H9 (cell line): ENCODE data around the gene CHD6. TPM values are rescaled to one million over a fixed set of nuclear protein-coding genes. Genes with fewer than 3 reads are reported as not detected.

ENCODE experiments used
- DNase-seq: peaks from one replicate; pipeline ENCODE4 v3.0.0-alpha.2; 2017
- H2AFZ ChIP-seq: one replicate; pipeline ENCODE4 v1.6.1; 2013; ENCODE audit warnings: mild to moderate bottlenecking, low read length, control low read depth, moderate library complexity
- H2AK5ac ChIP-seq: 2 replicates; pipeline ENCODE4 v1.6.1; 2013; ENCODE audit warnings: low read length, control low read depth, mixed read lengths; ENCODE audit not compliant: insufficient read length
- H2BK120ac ChIP-seq: one replicate; pipeline ENCODE4 v1.6.1; 2013; ENCODE audit warnings: low read depth, mild to moderate bottlenecking, low read length, control low read depth, inconsistent platforms; ENCODE audit not compliant: poor library complexity, severe bottlenecking
- H2BK12ac ChIP-seq: 2 replicates; pipeline ENCODE4 v1.6.1; 2013; ENCODE audit warnings: low read length, control low read depth, mixed read lengths, low read depth; ENCODE audit not compliant: insufficient read length
- H2BK15ac ChIP-seq: 2 replicates; pipeline ENCODE4 v1.6.1; 2013; ENCODE audit warnings: low read depth, low read length, control low read depth
- H2BK20ac ChIP-seq: one replicate; pipeline ENCODE4 v1.6.1; 2013; ENCODE audit warnings: low read depth, mild to moderate bottlenecking, low read length, control low read depth, inconsistent platforms; ENCODE audit not compliant: poor library complexity, severe bottlenecking
- H2BK5ac ChIP-seq: 2 replicates; pipeline ENCODE4 v1.6.1; 2013; ENCODE audit warnings: low read length, control low read depth, mixed read lengths; ENCODE audit not compliant: insufficient read length
- H3K14ac ChIP-seq: 2 replicates; pipeline ENCODE4 v1.6.1; 2013; ENCODE audit warnings: low read length, control low read depth; ENCODE audit not compliant: insufficient read depth
- H3K18ac ChIP-seq: 2 replicates; pipeline ENCODE4 v1.6.1; 2013; ENCODE audit warnings: low read depth, mild to moderate bottlenecking, mixed read lengths, low read length, control low read depth; ENCODE audit not compliant: insufficient read length
- H3K23ac ChIP-seq: 2 replicates; pipeline ENCODE4 v1.6.1; 2013; ENCODE audit warnings: low read length, control low read depth, mixed read lengths, low read depth; ENCODE audit not compliant: insufficient read length
- H3K23me2 ChIP-seq: 2 replicates; pipeline ENCODE4 v1.6.1; 2013; ENCODE audit warnings: low read depth, mild to moderate bottlenecking, mixed read lengths, low read length, control low read depth; ENCODE audit not compliant: insufficient read length, poor library complexity, severe bottlenecking
- H3K27ac ChIP-seq: 2 replicates; pipeline ENCODE4 v1.5.1; 2013; ENCODE audit warnings: low read length, control low read depth, mixed read lengths, low read depth; ENCODE audit not compliant: insufficient read length
- H3K27me3 ChIP-seq: 2 replicates; pipeline ENCODE4 v1.6.1; 2013; ENCODE audit warnings: low read length, control low read depth, inconsistent platforms; ENCODE audit not compliant: insufficient read depth
- H3K4ac ChIP-seq: 2 replicates; pipeline ENCODE4 v1.6.1; 2013; ENCODE audit warnings: low read depth, mild to moderate bottlenecking, control low read depth, inconsistent platforms, low read length, moderate library complexity
- H3K4me1 ChIP-seq: 2 replicates; pipeline ENCODE4 v1.6.1; 2013; ENCODE audit warnings: low read length, control low read depth, inconsistent platforms; ENCODE audit not compliant: insufficient read depth
- H3K4me2 ChIP-seq: 2 replicates; pipeline ENCODE4 v1.6.1; 2013; ENCODE audit warnings: low read length, control low read depth, mixed read lengths; ENCODE audit not compliant: insufficient read length, insufficient read depth
- H3K56ac ChIP-seq: 2 replicates; pipeline ENCODE4 v1.6.1; 2013; ENCODE audit warnings: low read depth, mild to moderate bottlenecking, mixed read lengths, low read length, control low read depth; ENCODE audit not compliant: insufficient read length
- H3K79me1 ChIP-seq: 2 replicates; pipeline ENCODE4 v1.6.1; 2013; ENCODE audit warnings: low read depth, mild to moderate bottlenecking, moderate library complexity, low read length, control low read depth, inconsistent platforms; ENCODE audit not compliant: insufficient read depth, poor library complexity, severe bottlenecking
- H3K79me2 ChIP-seq: 2 replicates; pipeline ENCODE4 v1.6.1; 2013; ENCODE audit warnings: low read length, control low read depth, inconsistent platforms; ENCODE audit not compliant: insufficient read depth
- H3K9ac ChIP-seq: 2 replicates; pipeline ENCODE4 v1.6.1; 2013; ENCODE audit warnings: low read length, control low read depth, mixed read lengths; ENCODE audit not compliant: insufficient read length; ENCODE audit errors: extremely low read depth
- H3K9me3 ChIP-seq: one replicate; pipeline ENCODE4 v1.6.1; 2013; ENCODE audit warnings: low read depth, low read length, inconsistent platforms; ENCODE audit not compliant: control insufficient read depth
- H3T11ph ChIP-seq: one replicate; pipeline ENCODE4 v1.6.1; 2013; ENCODE audit warnings: mild to moderate bottlenecking, low read length, control low read depth, inconsistent platforms
- H4K20me1 ChIP-seq: one replicate; pipeline ENCODE4 v1.6.1; 2013; ENCODE audit not compliant: control insufficient read depth, insufficient read length, insufficient read depth
- H4K5ac ChIP-seq: 2 replicates; pipeline ENCODE4 v1.6.1; 2013; ENCODE audit warnings: low read depth, mild to moderate bottlenecking, mixed read lengths, low read length, control low read depth; ENCODE audit not compliant: insufficient read length
- H4K8ac ChIP-seq: replicated peaks from 2 replicates; pipeline ENCODE4 v1.6.1; 2013; ENCODE audit warnings: low read length, control low read depth, mixed read lengths, low read depth; ENCODE audit not compliant: insufficient read length
- H4K91ac ChIP-seq: 2 replicates; pipeline ENCODE4 v1.6.1; 2013; ENCODE audit warnings: low read depth, mild to moderate bottlenecking, moderate library complexity, mixed read lengths, low read length, control low read depth; ENCODE audit not compliant: insufficient read length
- H3K27ac Mint-ChIP-seq, 3 experiments: 2 replicates in 2 of 3; 3 replicates in 1 of 3; pipeline ENCODE4 v1.8.0; 2020 to 2021; ENCODE audit warnings: mixed read lengths in 3 of 3, mild to moderate bottlenecking in 1 of 3, moderate library complexity in 1 of 3
- H3K27me3 Mint-ChIP-seq: 2 replicates; pipeline ENCODE4 v1.8.0; 2021; ENCODE audit warnings: low read depth, mild to moderate bottlenecking, moderate library complexity, mixed read lengths
- H3K36me3 Mint-ChIP-seq, 3 experiments: 2 replicates in 2 of 3; 3 replicates in 1 of 3; pipeline ENCODE4 v1.8.0; 2020 to 2021; ENCODE audit warnings: low read depth in 3 of 3, mixed read lengths in 3 of 3; ENCODE audit not compliant: insufficient read depth in 1 of 3
- H3K4me1 Mint-ChIP-seq, 2 experiments: 2 replicates each; pipeline ENCODE4 v1.8.0; 2020; ENCODE audit warnings: mixed read lengths in 2 of 2
- H3K4me3 Mint-ChIP-seq, 2 experiments: 2 replicates in 1 of 2; 3 replicates in 1 of 2; pipeline ENCODE4 v1.8.0; 2020 to 2021; ENCODE audit warnings: mild to moderate bottlenecking in 2 of 2, mixed read lengths in 2 of 2, moderate library complexity in 1 of 2
- H3K9me3 Mint-ChIP-seq, 2 experiments: 2 replicates in 1 of 2; 3 replicates in 1 of 2; pipeline ENCODE4 v1.8.0; 2020; ENCODE audit warnings: mild to moderate bottlenecking in 2 of 2, mixed read lengths in 2 of 2, moderate library complexity in 1 of 2
- WGBS: extraction: QIAGEN DNeasy Blood & Tissue Kit; methylation state at CpG from one replicate; pipeline ENCODE4 v1.1.7; 2013; ENCODE audit warnings: missing lambda C conversion rate, low lambda C conversion rate, mixed read lengths; ENCODE audit not compliant: insufficient read length; ENCODE audit errors: extremely low coverage; 5-methylcytosine and 5-hydroxymethylcytosine counted together
- total RNA-seq: library from RNA; stranded (reverse); gene quantifications from 2 replicates; pipeline ENCODE4 v1.2.1, GENCODE V29; 2021
- TF ChIP-seq, protein P1 (sequence below): fragments of 200-600 bp; sonication (generic); conservative IDR thresholded peaks from 3 replicates; pipeline ENCODE4 v1.8.0; 2021; ENCODE audit warnings: antibody characterized with exemption, mild to moderate bottlenecking

The CHD6 gene
- total RNA-seq, 1 experiment from 2014 or later: 51.5 TPM

DNA sequence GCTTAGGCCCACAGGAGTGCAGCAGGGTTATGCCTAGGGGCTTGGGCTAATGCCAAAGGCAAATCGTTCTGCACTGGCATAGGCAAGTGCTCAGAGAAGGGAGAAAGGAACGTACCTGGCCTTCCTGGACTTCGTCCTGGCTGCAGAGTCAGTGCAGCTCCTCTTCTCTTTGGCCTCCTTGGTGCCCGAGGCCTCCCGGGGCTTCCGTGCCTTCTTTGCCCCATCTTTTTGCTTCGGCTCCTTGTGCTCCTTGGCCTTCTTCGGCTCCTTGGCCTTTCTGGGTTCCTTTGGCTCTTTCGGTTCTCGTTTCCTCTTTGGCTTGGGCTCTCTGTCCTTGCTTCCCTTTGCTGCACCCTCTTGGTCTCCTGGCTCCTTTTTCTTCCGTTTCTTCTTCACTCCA is 85.2 kb downstream of the CHD6 start:
- no peaks in the 10 kb centered on the region for H3K9me3 ChIP-seq
- H3K14ac ChIP-seq: no peak overlapping the region
- no peak overlapping the region for H4K5ac ChIP-seq
- H4K91ac ChIP-seq: no peak overlapping the region
- WGBS: no CpG with 5 or more reads among the region's 11 CpGs
- no peak overlapping the region for H2BK12ac ChIP-seq
- no peak overlapping the region for H3K9ac ChIP-seq
- no peak overlapping the region for H4K8ac ChIP-seq
- no peak overlapping the region for H3K23ac ChIP-seq
- no peak overlapping the region for H3T11ph ChIP-seq
- H3K27me3 ChIP-seq: no peaks in the 10 kb centered on the region
- H3K36me3 Mint-ChIP-seq: peaks cover 9 to 30% (median 24%) of the 10 kb centered on the region in 3 experiments
- TF ChIP-seq, protein P1, sequence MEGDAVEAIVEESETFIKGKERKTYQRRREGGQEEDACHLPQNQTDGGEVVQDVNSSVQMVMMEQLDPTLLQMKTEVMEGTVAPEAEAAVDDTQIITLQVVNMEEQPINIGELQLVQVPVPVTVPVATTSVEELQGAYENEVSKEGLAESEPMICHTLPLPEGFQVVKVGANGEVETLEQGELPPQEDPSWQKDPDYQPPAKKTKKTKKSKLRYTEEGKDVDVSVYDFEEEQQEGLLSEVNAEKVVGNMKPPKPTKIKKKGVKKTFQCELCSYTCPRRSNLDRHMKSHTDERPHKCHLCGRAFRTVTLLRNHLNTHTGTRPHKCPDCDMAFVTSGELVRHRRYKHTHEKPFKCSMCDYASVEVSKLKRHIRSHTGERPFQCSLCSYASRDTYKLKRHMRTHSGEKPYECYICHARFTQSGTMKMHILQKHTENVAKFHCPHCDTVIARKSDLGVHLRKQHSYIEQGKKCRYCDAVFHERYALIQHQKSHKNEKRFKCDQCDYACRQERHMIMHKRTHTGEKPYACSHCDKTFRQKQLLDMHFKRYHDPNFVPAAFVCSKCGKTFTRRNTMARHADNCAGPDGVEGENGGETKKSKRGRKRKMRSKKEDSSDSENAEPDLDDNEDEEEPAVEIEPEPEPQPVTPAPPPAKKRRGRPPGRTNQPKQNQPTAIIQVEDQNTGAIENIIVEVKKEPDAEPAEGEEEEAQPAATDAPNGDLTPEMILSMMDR: no peak
- H2AFZ ChIP-seq: no peak overlapping the region
- DNase-seq: no peak
- no peak overlapping the region for H2BK20ac ChIP-seq
- H3K4me1 Mint-ChIP-seq: no peaks in the 10 kb centered on the region; a peak in 1 of 4 replicates
- H2BK5ac ChIP-seq: no peak overlapping the region
- H3K56ac ChIP-seq: no peak overlapping the region
- peaks cover 9% of the 10 kb centered on the region for H3K79me1 ChIP-seq
- no peak overlapping the region for H3K27ac ChIP-seq
- H3K23me2 ChIP-seq: no peaks in the 10 kb centered on the region
- H3K4me2 ChIP-seq: no peak overlapping the region
- no peak overlapping the region for H2AK5ac ChIP-seq
- no peaks in the 10 kb centered on the region for H4K20me1 ChIP-seq
- H3K4me3 Mint-ChIP-seq: no peak overlapping the region
- H2BK120ac ChIP-seq: no peak overlapping the region
- no peak overlapping the region for H3K18ac ChIP-seq
- peak overlapping the region in 2 of 3 experiments; percentile 8 to 21; a peak in 1 of 7 replicates for H3K27ac Mint-ChIP-seq
- no peaks in the 10 kb centered on the region for H3K27me3 Mint-ChIP-seq
- H3K9me3 Mint-ChIP-seq: peaks cover 5 to 6% of the 10 kb centered on the region in 2 experiments
- no peak overlapping the region for H3K4ac ChIP-seq
- H2BK15ac ChIP-seq: no peak overlapping the region
- H3K4me1 ChIP-seq: no peaks in the 10 kb centered on the region
- 0 out of 2 replicates have a peak, but pooled peaks cover 2% of the 10 kb centered on the region for H3K79me2 ChIP-seq
